Liver (tissue), 9 donors: ENCODE measurements around the gene ZNF629. TPM values are rescaled to one million over a fixed set of nuclear protein-coding genes. Genes with fewer than 3 reads are reported as not detected.

Experiments
- DNase-seq: peaks from one replicate; pipeline ENCODE4 v3.0.0-alpha.2; 2017; ENCODE audit warnings: low spot score
- H3K27ac ChIP-seq, 2 donors: one replicate each; pipeline ENCODE4 v1.7.0; 2013; ENCODE audit warnings: inconsistent platforms in 2 of 2, low read length in 2 of 2, control low read depth in 1 of 2, low read depth in 1 of 2, mild to moderate bottlenecking in 1 of 2
- H3K27me3 ChIP-seq, 4 donors: one replicate each; pipeline versions ENCODE4 v1.6.1 to v1.7.0; 2013; ENCODE audit warnings: low read length in 3 of 4, inconsistent platforms in 1 of 4, mild to moderate bottlenecking in 1 of 4, moderate library complexity in 1 of 4; ENCODE audit not compliant: control insufficient read depth in 4 of 4, insufficient read depth in 4 of 4
- H3K36me3 ChIP-seq, 4 donors: one replicate each; pipeline versions ENCODE4 v1.6.1 to v1.7.0; 2013; ENCODE audit warnings: low read length in 3 of 4, mild to moderate bottlenecking in 3 of 4, low read depth in 1 of 4, moderate library complexity in 1 of 4; ENCODE audit not compliant: control insufficient read depth in 4 of 4, insufficient read depth in 3 of 4
- H3K4me1 ChIP-seq, 4 donors: one replicate each; pipeline versions ENCODE4 v1.6.1 to v1.7.0; 2013; ENCODE audit warnings: low read length in 3 of 4, mild to moderate bottlenecking in 3 of 4, moderate library complexity in 1 of 4; ENCODE audit not compliant: control insufficient read depth in 4 of 4, insufficient read depth in 4 of 4
- H3K4me3 ChIP-seq, 3 donors: one replicate each; pipeline versions ENCODE4 v1.6.1 to v1.7.0; 2013; ENCODE audit warnings: low read length in 3 of 3, control low read depth in 1 of 3, low read depth in 1 of 3, mild to moderate bottlenecking in 1 of 3
- H3K9ac ChIP-seq, 2 donors: one replicate each; pipeline ENCODE4 v1.7.0; 2013; ENCODE audit warnings: low read length in 2 of 2, mild to moderate bottlenecking in 2 of 2, moderate library complexity in 2 of 2, control low read depth in 1 of 2, low read depth in 1 of 2
- H3K9me3 ChIP-seq, 4 donors: one replicate each; pipeline versions ENCODE4 v1.6.1 to v1.7.0; 2013; ENCODE audit warnings: low read length in 3 of 4; ENCODE audit not compliant: control insufficient read depth in 4 of 4
- FOXA1 ChIP-seq: IDR thresholded peaks from 2 replicates; pipeline ENCODE4 v1.6.1; 2016; ENCODE audit warnings: antibody characterized with exemption
- FOXA2 ChIP-seq: IDR thresholded peaks from 2 replicates; pipeline ENCODE4 v1.6.1; 2016; ENCODE audit warnings: antibody characterized with exemption
- GABPA ChIP-seq, 2 donors: IDR thresholded peaks in 1 of 2; conservative IDR thresholded peaks in 1 of 2; 2 replicates each; pipeline ENCODE4 v1.6.1; 2016; ENCODE audit warnings: antibody characterized with exemption in 2 of 2, mild to moderate bottlenecking in 1 of 2, moderate library complexity in 1 of 2
- HNF4A ChIP-seq, 2 donors: conservative IDR thresholded peaks; 2 replicates each; pipeline ENCODE4 v1.6.1; 2016; ENCODE audit warnings: antibody characterized with exemption in 2 of 2, mild to moderate bottlenecking in 2 of 2
- HNF4G ChIP-seq: IDR thresholded peaks from 2 replicates; pipeline ENCODE4 v1.6.1; 2016; ENCODE audit warnings: antibody characterized with exemption
- JUND ChIP-seq, 2 donors: IDR thresholded peaks; 2 replicates each; pipeline ENCODE4 v1.6.1; 2016; ENCODE audit warnings: antibody characterized with exemption in 2 of 2
- NR2F2 ChIP-seq: IDR thresholded peaks from 2 replicates; pipeline ENCODE4 v1.6.1; 2016; ENCODE audit warnings: antibody characterized with exemption
- RAD21 ChIP-seq, 2 donors: IDR thresholded peaks; 2 replicates each; pipeline ENCODE4 v1.6.1; 2016; ENCODE audit warnings: antibody characterized with exemption in 2 of 2, mild to moderate bottlenecking in 2 of 2
- RXRA ChIP-seq, 2 donors: IDR thresholded peaks; 2 replicates each; pipeline ENCODE4 v1.6.1; 2017 to 2018; ENCODE audit warnings: antibody characterized with exemption in 2 of 2, mild to moderate bottlenecking in 1 of 2
- SP1 ChIP-seq: IDR thresholded peaks from 2 replicates; pipeline ENCODE4 v1.6.1; 2018; ENCODE audit warnings: antibody characterized with exemption, mild to moderate bottlenecking
- TAF1 ChIP-seq: conservative IDR thresholded peaks from 2 replicates; pipeline ENCODE4 v1.6.1; 2016; ENCODE audit warnings: antibody characterized with exemption, mild to moderate bottlenecking
- YY1 ChIP-seq: IDR thresholded peaks from 2 replicates; pipeline ENCODE4 v1.6.1; 2016; ENCODE audit warnings: antibody characterized with exemption, mild to moderate bottlenecking
- WGBS: extraction: QIAGEN DNeasy Blood & Tissue Kit; methylation state at CpG from one replicate; pipeline ENCODE4 v1.1.7; 2013; 5-methylcytosine and 5-hydroxymethylcytosine counted together
- polyA plus RNA-seq, 2 donors: library from polyadenylated mRNA; stranded (reverse) in 1 of 2; unstranded in 1 of 2; fragments of 200-250 nt in 1 of 2; fragments of >200 nt in 1 of 2; fragmentation: Nextera tagmentation in 1 of 2; extraction: Ambion mirVana in 1 of 2; gene quantifications; one replicate each; pipeline versions ENCODE4 v1.2.1 to v1.2.3, GENCODE V29; 2013 to 2015
- total RNA-seq, 2 donors: library from RNA; depleted of rRNA; stranded (reverse); fragments of >200 nt; gene quantifications; one replicate each; pipeline ENCODE4 v1.2.3, GENCODE V29; 2014
- TF ChIP-seq, protein P1 (sequence below): fragments of 150-350 bp; IDR thresholded peaks from 2 replicates; pipeline ENCODE4 v1.5.1; 2017; ENCODE audit warnings: improper control_type of control experiment, low read depth, low read length; ENCODE audit not compliant: missing input control
- TF ChIP-seq, protein P2 (sequence below): IDR thresholded peaks from 2 replicates; pipeline ENCODE4 v1.6.1; 2016; ENCODE audit warnings: antibody characterized with exemption
- TF ChIP-seq, protein P3 (sequence below): IDR thresholded peaks from 2 replicates; pipeline ENCODE4 v1.6.1; 2016; ENCODE audit warnings: antibody characterized with exemption
- TF ChIP-seq, protein P4 (sequence below): IDR thresholded peaks from 2 replicates; pipeline ENCODE4 v1.6.1; 2016; ENCODE audit warnings: antibody characterized with exemption, mild to moderate bottlenecking
- TF ChIP-seq, protein P5 (sequence below): IDR thresholded peaks from 2 replicates; pipeline ENCODE4 v1.6.1; 2016; ENCODE audit warnings: antibody characterized with exemption
- donor health status: healthy.
- donor health status: healthy.
- donor health status: healthy.
- donor health status: healthy.
- donor health status: healthy.

Gene ZNF629
- total and polyA plus RNA-seq, 4 donors, result 0.86 to 4.2 (median 3.4) TPM

DNA sequence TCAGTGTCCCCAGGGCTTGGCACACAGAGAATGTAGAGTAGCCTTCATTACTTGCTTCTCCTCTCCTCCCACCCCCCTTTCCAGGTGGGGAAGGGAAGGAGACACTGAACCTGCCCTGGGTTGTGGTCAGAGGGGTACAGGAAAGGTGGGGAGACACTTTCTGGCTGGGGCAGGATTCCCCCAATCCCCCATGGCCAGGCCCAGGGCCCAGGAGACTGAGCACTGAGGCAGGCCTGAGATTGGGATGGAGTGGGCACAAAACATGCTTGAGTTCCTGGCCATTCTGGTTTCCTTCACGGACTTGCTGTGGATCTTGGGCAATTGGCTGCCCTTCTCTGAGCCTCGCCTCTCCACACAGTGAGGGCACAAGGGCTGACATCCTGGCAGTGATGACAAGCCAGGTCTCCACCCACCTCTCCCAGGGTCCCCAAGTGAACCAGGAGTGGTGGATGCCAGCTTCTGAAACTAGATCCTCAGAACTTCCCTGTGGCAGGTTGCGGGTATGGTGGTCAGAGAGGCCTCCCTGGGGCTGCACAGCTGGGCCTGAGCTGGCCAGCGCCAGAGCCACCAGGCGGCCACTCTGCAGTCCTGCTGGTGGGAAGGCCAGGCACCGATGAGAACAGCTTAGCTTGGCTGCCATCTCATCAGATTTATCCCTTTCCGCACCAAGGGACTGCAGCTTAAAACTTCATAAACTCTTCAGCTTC is 9.3 kb downstream of the ZNF629 start:
- TF ChIP-seq YY1 (no peak), TAF1 (no peak), RAD21 (IDR thresholded peaks at IDR 0.05) (no peak), HNF4A (conservative IDR thresholded peaks at IDR 0.05) (no peak), RXRA (IDR thresholded peaks at IDR 0.05) (no peak), JUND (IDR thresholded peaks at IDR 0.05) (no peak), FOXA2 (no peak), NR2F2 (no peak), FOXA1 (no peak), SP1 (no peak), HNF4G (no peak), GABPA (IDR thresholded peaks at IDR 0.05 in 1 of 2, conservative IDR thresholded peaks at IDR 0.05 in 1 of 2) (no peak)
- TF ChIP-seq, protein P1, sequence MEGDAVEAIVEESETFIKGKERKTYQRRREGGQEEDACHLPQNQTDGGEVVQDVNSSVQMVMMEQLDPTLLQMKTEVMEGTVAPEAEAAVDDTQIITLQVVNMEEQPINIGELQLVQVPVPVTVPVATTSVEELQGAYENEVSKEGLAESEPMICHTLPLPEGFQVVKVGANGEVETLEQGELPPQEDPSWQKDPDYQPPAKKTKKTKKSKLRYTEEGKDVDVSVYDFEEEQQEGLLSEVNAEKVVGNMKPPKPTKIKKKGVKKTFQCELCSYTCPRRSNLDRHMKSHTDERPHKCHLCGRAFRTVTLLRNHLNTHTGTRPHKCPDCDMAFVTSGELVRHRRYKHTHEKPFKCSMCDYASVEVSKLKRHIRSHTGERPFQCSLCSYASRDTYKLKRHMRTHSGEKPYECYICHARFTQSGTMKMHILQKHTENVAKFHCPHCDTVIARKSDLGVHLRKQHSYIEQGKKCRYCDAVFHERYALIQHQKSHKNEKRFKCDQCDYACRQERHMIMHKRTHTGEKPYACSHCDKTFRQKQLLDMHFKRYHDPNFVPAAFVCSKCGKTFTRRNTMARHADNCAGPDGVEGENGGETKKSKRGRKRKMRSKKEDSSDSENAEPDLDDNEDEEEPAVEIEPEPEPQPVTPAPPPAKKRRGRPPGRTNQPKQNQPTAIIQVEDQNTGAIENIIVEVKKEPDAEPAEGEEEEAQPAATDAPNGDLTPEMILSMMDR, result no peak
- TF ChIP-seq, protein P2, sequence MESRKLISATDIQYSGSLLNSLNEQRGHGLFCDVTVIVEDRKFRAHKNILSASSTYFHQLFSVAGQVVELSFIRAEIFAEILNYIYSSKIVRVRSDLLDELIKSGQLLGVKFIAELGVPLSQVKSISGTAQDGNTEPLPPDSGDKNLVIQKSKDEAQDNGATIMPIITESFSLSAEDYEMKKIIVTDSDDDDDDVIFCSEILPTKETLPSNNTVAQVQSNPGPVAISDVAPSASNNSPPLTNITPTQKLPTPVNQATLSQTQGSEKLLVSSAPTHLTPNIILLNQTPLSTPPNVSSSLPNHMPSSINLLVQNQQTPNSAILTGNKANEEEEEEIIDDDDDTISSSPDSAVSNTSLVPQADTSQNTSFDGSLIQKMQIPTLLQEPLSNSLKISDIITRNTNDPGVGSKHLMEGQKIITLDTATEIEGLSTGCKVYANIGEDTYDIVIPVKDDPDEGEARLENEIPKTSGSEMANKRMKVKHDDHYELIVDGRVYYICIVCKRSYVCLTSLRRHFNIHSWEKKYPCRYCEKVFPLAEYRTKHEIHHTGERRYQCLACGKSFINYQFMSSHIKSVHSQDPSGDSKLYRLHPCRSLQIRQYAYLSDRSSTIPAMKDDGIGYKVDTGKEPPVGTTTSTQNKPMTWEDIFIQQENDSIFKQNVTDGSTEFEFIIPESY, result no peak
- TF ChIP-seq, protein P3, sequence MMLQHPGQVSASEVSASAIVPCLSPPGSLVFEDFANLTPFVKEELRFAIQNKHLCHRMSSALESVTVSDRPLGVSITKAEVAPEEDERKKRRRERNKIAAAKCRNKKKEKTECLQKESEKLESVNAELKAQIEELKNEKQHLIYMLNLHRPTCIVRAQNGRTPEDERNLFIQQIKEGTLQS, result no peak
- TF ChIP-seq, protein P4, sequence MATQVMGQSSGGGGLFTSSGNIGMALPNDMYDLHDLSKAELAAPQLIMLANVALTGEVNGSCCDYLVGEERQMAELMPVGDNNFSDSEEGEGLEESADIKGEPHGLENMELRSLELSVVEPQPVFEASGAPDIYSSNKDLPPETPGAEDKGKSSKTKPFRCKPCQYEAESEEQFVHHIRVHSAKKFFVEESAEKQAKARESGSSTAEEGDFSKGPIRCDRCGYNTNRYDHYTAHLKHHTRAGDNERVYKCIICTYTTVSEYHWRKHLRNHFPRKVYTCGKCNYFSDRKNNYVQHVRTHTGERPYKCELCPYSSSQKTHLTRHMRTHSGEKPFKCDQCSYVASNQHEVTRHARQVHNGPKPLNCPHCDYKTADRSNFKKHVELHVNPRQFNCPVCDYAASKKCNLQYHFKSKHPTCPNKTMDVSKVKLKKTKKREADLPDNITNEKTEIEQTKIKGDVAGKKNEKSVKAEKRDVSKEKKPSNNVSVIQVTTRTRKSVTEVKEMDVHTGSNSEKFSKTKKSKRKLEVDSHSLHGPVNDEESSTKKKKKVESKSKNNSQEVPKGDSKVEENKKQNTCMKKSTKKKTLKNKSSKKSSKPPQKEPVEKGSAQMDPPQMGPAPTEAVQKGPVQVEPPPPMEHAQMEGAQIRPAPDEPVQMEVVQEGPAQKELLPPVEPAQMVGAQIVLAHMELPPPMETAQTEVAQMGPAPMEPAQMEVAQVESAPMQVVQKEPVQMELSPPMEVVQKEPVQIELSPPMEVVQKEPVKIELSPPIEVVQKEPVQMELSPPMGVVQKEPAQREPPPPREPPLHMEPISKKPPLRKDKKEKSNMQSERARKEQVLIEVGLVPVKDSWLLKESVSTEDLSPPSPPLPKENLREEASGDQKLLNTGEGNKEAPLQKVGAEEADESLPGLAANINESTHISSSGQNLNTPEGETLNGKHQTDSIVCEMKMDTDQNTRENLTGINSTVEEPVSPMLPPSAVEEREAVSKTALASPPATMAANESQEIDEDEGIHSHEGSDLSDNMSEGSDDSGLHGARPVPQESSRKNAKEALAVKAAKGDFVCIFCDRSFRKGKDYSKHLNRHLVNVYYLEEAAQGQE, result no peak
- TF ChIP-seq, protein P5, sequence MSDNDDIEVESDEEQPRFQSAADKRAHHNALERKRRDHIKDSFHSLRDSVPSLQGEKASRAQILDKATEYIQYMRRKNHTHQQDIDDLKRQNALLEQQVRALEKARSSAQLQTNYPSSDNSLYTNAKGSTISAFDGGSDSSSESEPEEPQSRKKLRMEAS, result no peak
- peaks cover 2 to 24% (median 8%) of the 10 kb centered on the region in 4 donors for H3K36me3 ChIP-seq
- H3K27me3 ChIP-seq, result no peaks in the 10 kb centered on the region
- 93% methylated on average over 7 of the region's 7 CpGs for WGBS
- DNase-seq, result no peak
- peaks cover 2 to 14% (median 7%) of the 10 kb centered on the region in 4 donors for H3K4me1 ChIP-seq
- H3K4me3 ChIP-seq, result no peak overlapping the region
- H3K9me3 ChIP-seq, result no peaks in the 10 kb centered on the region
- H3K27ac ChIP-seq, result no peak overlapping the region
- H3K9ac ChIP-seq, result no peak overlapping the region
